Epithelial cell of proximal tubule (primary cell): ENCODE data around the gene UBFD1. TPM values are rescaled to one million over a fixed set of nuclear protein-coding genes. Genes with fewer than 3 reads are reported as not detected.

Experiments
- DNase-seq: peaks from one replicate; pipeline ENCODE4 v3.0.0-alpha.2; 2011; ENCODE audit warnings: low read depth
- H3K4me3 ChIP-seq: 2 replicates; pipeline ENCODE4 v1.5.1; 2011; ENCODE audit warnings: low read depth, mild to moderate bottlenecking, low read length
- total RNA-seq: library from RNA; depleted of rRNA; stranded (reverse); fragments of >200 nt; gene quantifications from 2 replicates; pipeline ENCODE4 v1.2.3, GENCODE V29; 2015
- TF ChIP-seq, protein P1 (sequence below): conservative IDR thresholded peaks from 2 replicates; pipeline ENCODE4 v1.5.1; 2012; ENCODE audit warnings: low read depth, mild to moderate bottlenecking, low read length

UBFD1 gene
- total RNA-seq, 1 donor from 2014 or later, result 90.1 TPM

DNA sequence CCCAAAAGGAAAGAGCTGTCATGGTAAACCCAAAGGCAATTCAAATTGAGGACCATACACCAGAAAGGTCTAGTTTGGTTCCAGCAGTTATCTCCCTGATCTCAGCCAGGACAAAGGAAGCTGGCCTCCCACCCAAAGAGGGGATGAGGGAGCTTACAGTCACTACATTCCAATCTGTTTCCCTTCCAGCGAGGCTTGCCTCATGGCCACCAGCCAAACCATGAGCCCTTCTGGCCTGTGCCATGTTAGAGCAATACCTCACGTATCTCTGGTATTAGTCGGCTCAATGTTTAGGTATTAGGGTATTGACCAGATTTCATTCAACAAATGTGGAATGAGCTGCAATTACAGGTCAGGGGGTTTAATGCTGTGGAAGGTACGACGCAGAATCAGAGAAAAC lies 30.2 kb downstream of the UBFD1 start:
- H3K4me3 ChIP-seq, result no peak overlapping the region
- DNase-seq, result no peak
- TF ChIP-seq, protein P1, sequence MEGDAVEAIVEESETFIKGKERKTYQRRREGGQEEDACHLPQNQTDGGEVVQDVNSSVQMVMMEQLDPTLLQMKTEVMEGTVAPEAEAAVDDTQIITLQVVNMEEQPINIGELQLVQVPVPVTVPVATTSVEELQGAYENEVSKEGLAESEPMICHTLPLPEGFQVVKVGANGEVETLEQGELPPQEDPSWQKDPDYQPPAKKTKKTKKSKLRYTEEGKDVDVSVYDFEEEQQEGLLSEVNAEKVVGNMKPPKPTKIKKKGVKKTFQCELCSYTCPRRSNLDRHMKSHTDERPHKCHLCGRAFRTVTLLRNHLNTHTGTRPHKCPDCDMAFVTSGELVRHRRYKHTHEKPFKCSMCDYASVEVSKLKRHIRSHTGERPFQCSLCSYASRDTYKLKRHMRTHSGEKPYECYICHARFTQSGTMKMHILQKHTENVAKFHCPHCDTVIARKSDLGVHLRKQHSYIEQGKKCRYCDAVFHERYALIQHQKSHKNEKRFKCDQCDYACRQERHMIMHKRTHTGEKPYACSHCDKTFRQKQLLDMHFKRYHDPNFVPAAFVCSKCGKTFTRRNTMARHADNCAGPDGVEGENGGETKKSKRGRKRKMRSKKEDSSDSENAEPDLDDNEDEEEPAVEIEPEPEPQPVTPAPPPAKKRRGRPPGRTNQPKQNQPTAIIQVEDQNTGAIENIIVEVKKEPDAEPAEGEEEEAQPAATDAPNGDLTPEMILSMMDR, result no peak

DNA sequence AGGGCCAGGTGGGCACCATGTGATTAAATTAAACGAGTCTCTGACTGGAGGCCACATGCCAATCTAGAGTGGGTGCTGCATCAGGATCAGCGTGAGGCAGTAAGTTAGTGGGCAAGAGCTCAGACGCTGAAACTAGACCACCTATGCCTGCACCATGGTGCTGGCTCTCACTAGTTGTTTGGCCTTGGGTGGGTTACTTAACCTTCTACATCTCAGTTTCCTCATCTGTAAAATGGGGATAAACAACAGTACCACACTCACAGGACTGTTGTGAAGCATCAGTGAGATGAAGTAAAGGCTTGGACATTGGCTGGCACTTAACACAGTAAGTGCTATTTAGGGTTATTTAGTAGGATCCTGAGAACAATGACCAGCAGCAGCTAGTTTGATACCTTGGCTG lies 32.7 kb downstream of the UBFD1 start:
- no peak overlapping the region for H3K4me3 ChIP-seq
- TF ChIP-seq, protein P1, result no peak
- no peak for DNase-seq

DNA sequence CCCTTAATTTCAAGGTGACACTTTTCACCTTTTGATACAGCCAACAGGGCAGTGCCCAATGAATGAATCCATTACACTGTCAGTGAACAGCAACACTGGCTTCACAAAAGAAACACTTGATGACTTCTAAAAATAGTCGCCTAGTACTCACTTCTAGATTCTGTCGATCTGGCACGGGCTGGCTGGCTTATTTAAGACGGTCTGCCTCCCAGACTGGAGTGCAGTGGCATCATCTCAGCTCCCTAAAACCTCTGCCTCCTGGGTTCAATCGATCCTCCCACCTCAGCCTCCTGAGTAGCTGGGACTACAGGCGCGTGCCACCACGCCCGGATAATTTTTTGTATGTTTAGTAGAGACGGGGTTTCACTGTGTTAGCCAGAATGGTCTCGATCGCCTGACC lies 36.7 kb downstream of the UBFD1 start:
- DNase-seq, result no peak
- H3K4me3 ChIP-seq, result no peak overlapping the region

DNA sequence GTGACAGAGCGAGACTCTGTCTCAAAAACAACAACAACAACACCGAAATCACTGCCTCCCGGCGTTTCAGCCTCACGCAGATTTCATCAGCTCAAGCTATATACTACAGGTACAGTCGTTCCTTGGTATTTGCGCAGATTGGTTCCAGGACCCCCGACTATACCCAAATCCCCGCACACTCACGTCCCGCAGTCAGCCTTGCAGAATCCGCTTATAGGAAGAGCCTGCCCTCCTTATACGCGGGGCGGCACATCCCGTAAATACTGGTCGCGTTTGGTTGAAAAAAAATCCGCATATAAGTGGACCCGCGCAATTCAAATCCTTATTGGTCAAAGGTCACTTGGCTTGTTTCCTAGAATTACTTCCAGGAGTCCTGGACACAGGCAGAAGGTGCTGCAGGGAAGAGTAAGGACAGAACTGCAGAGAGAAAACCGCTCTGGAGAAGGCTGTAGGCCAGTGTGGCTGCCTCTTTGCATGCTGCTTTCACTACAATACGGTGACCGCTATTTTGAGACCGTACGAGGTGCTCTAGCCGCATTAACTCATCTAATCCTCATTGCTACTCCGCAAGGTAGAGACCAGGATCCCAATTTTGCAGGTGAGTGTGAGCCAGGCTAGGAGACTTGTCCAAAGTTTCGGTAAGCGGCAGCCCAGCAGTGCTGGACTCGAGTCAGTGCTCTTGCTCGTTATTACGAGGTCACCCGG lies 37.9 kb downstream of the UBFD1 start:
- H3K4me3 ChIP-seq, result peak overlapping the region; percentile 98
- DNase-seq, result no peak
- TF ChIP-seq, protein P1, result no peak

More for the DNA sequence above, 36.7 kb downstream of the UBFD1 start:
- TF ChIP-seq, protein P1, result no peak

DNA sequence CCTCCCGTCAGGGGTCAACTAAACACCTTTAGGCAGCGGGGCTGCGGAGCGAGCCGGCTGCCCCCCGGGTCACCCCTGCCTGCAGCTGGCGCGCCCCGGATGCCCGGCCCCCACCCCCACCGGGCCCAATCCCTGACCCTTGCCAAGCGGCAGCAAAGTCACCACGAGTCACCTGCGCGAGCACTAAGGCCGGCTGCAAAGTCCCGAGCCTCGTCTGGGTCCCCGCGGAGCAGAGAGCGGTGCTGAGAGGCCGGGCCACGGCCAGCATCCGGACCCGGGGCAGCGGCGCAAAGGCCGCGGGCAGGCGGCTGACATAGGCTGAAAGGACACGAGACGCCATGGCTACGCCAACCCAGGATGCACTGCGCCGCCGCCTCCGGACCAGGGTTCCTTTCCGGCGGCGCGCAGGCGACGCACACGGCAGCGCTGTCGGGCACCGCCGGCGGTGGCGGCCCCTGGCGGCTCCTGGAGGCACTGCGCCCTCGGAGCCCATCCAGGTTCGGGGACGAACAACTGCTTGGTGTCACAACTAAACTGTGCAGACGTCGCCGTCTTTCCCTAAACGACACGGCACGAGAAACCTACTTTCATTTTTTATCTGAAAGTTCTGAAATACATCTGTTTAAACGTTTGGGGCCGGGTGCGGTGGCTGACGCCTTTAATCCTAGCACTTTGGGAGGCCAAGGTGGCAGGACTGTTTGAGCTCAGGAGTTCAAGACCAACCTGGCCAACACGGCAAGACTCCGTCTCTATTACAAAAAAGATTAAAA lies 38.6 kb downstream of the UBFD1 start, which contains the start of gene NDUFAB1:
Gene NDUFAB1, minus strand, starts transcription at position 366 of the 770 bp plus-strand sequence. Its CDS starts 26 bp downstream, at position 340.
- H3K4me3 ChIP-seq, result peak within 1 kb of the TSS; percentile 98
- DNase-seq, result no peak
- TF ChIP-seq, protein P1, result peak; percentile 89

DNA sequence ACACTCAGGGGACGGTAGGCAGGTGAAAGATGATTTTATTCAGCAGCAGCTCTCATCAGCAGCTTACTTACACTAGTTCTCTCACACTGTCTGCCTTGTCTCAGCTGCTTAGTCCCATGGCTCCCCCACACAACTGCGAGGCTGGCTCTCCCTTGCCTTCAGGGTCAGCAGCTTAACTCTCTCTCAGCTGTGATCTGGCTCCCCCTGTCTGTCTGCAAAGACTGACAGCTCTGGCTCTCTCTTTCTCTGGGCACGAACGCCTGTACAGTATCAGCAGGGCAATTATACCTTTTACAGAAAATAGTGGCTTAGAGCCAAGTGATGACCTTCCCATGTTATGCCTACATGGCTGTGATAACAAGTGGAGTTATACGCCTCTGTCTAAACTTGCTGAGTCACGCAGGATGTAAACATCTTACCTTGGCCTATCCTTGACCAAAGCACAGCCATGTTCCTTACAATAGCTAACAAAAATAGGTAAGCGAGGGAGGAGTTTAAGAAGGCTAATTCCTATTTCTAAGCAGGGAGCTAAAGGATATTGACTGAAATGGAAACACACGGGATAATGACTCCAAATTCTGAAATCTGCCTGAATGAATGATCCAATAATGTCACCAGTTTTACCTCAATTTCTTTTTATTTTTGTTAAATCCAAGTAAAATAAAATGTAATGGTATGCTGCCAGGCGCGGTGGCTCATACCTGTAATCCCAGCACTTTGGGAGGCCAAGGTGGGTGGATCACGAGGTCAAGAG lies 39.7 kb downstream of the UBFD1 start:
- DNase-seq, result no peak
- H3K4me3 ChIP-seq, result no peak overlapping the region
- TF ChIP-seq, protein P1, result peak; percentile 16
